Skeletal muscle tissue (tissue), 4 donors: ENCODE data around the gene YIPF2. TPM values are rescaled to one million over a fixed set of nuclear protein-coding genes. Genes with fewer than 3 reads are reported as not detected.

Experiments
- H3K27ac ChIP-seq: one replicate; pipeline ENCODE4 v1.7.0; 2013; ENCODE audit warnings: mild to moderate bottlenecking, low read depth, low read length, inconsistent platforms
- H3K27me3 ChIP-seq, 3 donors: one replicate each; pipeline ENCODE4 v1.7.0; 2013; ENCODE audit warnings: low read length in 3 of 3; ENCODE audit not compliant: control insufficient read depth in 3 of 3, insufficient read depth in 3 of 3
- H3K36me3 ChIP-seq, 3 donors: one replicate each; pipeline ENCODE4 v1.7.0; 2013; ENCODE audit warnings: low read length in 3 of 3; ENCODE audit not compliant: control insufficient read depth in 3 of 3, insufficient read depth in 3 of 3
- H3K4me1 ChIP-seq, 3 donors: one replicate each; pipeline ENCODE4 v1.7.0; 2013; ENCODE audit warnings: low read length in 3 of 3, mild to moderate bottlenecking in 3 of 3; ENCODE audit not compliant: control insufficient read depth in 3 of 3, insufficient read depth in 3 of 3
- H3K4me3 ChIP-seq, 3 donors: one replicate each; pipeline ENCODE4 v1.7.0; 2013; ENCODE audit warnings: low read length in 3 of 3
- H3K9ac ChIP-seq, 3 donors: one replicate each; pipeline ENCODE4 v1.7.0; 2013; ENCODE audit warnings: low read length in 3 of 3, mild to moderate bottlenecking in 3 of 3, moderate library complexity in 2 of 3, low read depth in 1 of 3
- H3K9me3 ChIP-seq, 3 donors: one replicate each; pipeline ENCODE4 v1.7.0; 2013; ENCODE audit warnings: low read length in 3 of 3; ENCODE audit not compliant: control insufficient read depth in 3 of 3
- total RNA-seq: library from RNA; depleted of rRNA; stranded (reverse); fragments of >200 nt; gene quantifications from one replicate; pipeline ENCODE4 v1.2.3, GENCODE V29; 2014
- donor health status: Osteomylitis.

Gene YIPF2
- total RNA-seq, 1 donor from 2014 or later, result 30.3 TPM

GRCh38 chr19:10921199-10921909, 7.1 kb downstream of the YIPF2 start:
- peaks cover 44 to 62% (median 54%) of the 10 kb centered on the region in 3 donors for H3K36me3 ChIP-seq
- H3K4me3 ChIP-seq, result no peak overlapping the region
- H3K27ac ChIP-seq, result peak overlapping the region; percentile 3
- no peaks in the 10 kb centered on the region for H3K27me3 ChIP-seq
- H3K9me3 ChIP-seq, result no peaks in the 10 kb centered on the region
- H3K4me1 ChIP-seq, result peaks cover 18 to 57% (median 45%) of the 10 kb centered on the region in 3 donors
- no peak overlapping the region for H3K9ac ChIP-seq

DNA sequence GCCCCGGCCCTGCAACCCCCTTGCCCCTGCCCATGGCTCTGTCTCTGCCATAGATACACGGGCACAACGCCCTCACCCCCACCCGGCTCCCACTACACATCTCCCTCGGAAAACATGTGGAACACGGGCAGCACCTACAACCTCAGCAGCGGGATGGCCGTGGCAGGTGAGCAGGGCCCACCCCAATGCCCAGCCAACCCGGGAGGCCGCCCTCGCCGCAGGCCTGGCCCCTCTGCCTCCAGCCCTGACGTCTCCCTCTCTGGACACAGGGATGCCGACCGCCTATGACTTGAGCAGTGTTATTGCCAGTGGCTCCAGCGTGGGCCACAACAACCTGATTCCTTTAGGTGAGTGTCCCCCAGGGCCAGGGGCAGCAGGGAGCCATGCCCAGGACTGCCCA, 7.7 kb downstream of the YIPF2 start:
- Histone ChIP-seq H3K9ac (peak overlapping the region in 1 of 3 donors; percentile 25), H3K36me3 (peaks cover 46 to 67% (median 59%) of the 10 kb centered on the region in 3 donors), H3K9me3 (no peaks in the 10 kb centered on the region), H3K27me3 (no peaks in the 10 kb centered on the region), H3K27ac (peak overlapping the region; percentile 3), H3K4me3 (no peak overlapping the region), H3K4me1 (peaks cover 19 to 63% (median 46%) of the 10 kb centered on the region in 3 donors)

- Histone ChIP-seq H3K4me1 (peaks cover 19 to 64% (median 47%) of the 10 kb centered on the region in 3 donors), H3K27me3 (no peaks in the 10 kb centered on the region), H3K9me3 (no peaks in the 10 kb centered on the region), H3K27ac (peak overlapping the region; percentile 20), H3K36me3 (peaks cover 46 to 67% (median 58%) of the 10 kb centered on the region in 3 donors), H3K4me3 (no peak overlapping the region), H3K9ac (peak overlapping the region in 1 of 3 donors; percentile 68)
Observed at GRCh38 chr19:10920288-10920655, 8.2 kb downstream of the YIPF2 start.

GRCh38 chr19:10919352-10920287, 8.8 kb downstream of the YIPF2 start:
- Histone ChIP-seq H3K36me3 (peaks cover 44 to 69% (median 59%) of the 10 kb centered on the region in 3 donors), H3K4me1 (peaks cover 24 to 65% (median 49%) of the 10 kb centered on the region in 3 donors), H3K4me3 (no peak overlapping the region), H3K9ac (peak overlapping the region in 2 of 3 donors; percentile 45 to 68), H3K27ac (peak overlapping the region; percentile 20), H3K9me3 (no peaks in the 10 kb centered on the region), H3K27me3 (no peaks in the 10 kb centered on the region)

GRCh38 chr19:10918359-10918758, 10.1 kb downstream of the YIPF2 start:
- peaks cover 41 to 66% (median 58%) of the 10 kb centered on the region in 3 donors for H3K36me3 ChIP-seq
- H3K4me1 ChIP-seq, result peaks cover 20 to 65% (median 41%) of the 10 kb centered on the region in 3 donors
- H3K9ac ChIP-seq, result peak overlapping the region in 1 of 3 donors; percentile 45
- H3K9me3 ChIP-seq, result no peaks in the 10 kb centered on the region
- peak overlapping the region; percentile 20 for H3K27ac ChIP-seq
- no peaks in the 10 kb centered on the region for H3K27me3 ChIP-seq
- H3K4me3 ChIP-seq, result no peak overlapping the region

GRCh38 chr19:10916602-10917001, 11.8 kb downstream of the YIPF2 start:
- Histone ChIP-seq H3K27me3 (no peaks in the 10 kb centered on the region), H3K9ac (no peak overlapping the region), H3K4me3 (no peak overlapping the region), H3K4me1 (peaks cover 26 to 63% (median 43%) of the 10 kb centered on the region in 3 donors), H3K9me3 (no peaks in the 10 kb centered on the region), H3K36me3 (peaks cover 48 to 73% (median 59%) of the 10 kb centered on the region in 3 donors), H3K27ac (peak overlapping the region; percentile 36)

- peak overlapping the region; percentile 36 for H3K27ac ChIP-seq
- peaks cover 31 to 66% (median 48%) of the 10 kb centered on the region in 3 donors for H3K4me1 ChIP-seq
- H3K9ac ChIP-seq, result peak overlapping the region in 2 of 3 donors; percentile 43 to 60
- H3K36me3 ChIP-seq, result peaks cover 48 to 68% (median 48%) of the 10 kb centered on the region in 3 donors
- H3K27me3 ChIP-seq, result no peaks in the 10 kb centered on the region
- no peaks in the 10 kb centered on the region for H3K9me3 ChIP-seq
- H3K4me3 ChIP-seq, result no peak overlapping the region
Observed at GRCh38 chr19:10915130-10916091, 13.0 kb downstream of the YIPF2 start.

GRCh38 chr19:10913716-10914340, 14.6 kb downstream of the YIPF2 start:
- H3K36me3 ChIP-seq, result peaks cover 42 to 61% (median 42%) of the 10 kb centered on the region in 3 donors
- H3K9me3 ChIP-seq, result no peaks in the 10 kb centered on the region
- H3K4me3 ChIP-seq, result no peak overlapping the region
- H3K27ac ChIP-seq, result no peak overlapping the region
- H3K4me1 ChIP-seq, result peaks cover 24 to 50% (median 32%) of the 10 kb centered on the region in 3 donors
- H3K27me3 ChIP-seq, result no peaks in the 10 kb centered on the region
- peak overlapping the region in 1 of 3 donors; percentile 50 for H3K9ac ChIP-seq

- peak overlapping the region; percentile 85 for H3K27ac ChIP-seq
Observed at GRCh38 chr19:10912619-10913018, 15.8 kb downstream of the YIPF2 start.

More at GRCh38 chr19:10912619-10913018, 15.8 kb downstream of the YIPF2 start:
- peaks cover 44 to 60% (median 50%) of the 10 kb centered on the region in 3 donors for H3K36me3 ChIP-seq
- H3K9me3 ChIP-seq, result no peaks in the 10 kb centered on the region
- peaks cover 24 to 46% (median 28%) of the 10 kb centered on the region in 3 donors for H3K4me1 ChIP-seq
- H3K4me3 ChIP-seq, result no peak overlapping the region
- no peaks in the 10 kb centered on the region for H3K27me3 ChIP-seq
- no peak overlapping the region for H3K9ac ChIP-seq
